ENCODE results near the gene NECTIN3. TPM values are rescaled to one million over a fixed set of nuclear protein-coding genes. Genes with fewer than 3 reads are reported as not detected.

Gene NECTIN3
- total RNA-seq, 4 donors from 2014 or later = 21.8 to 60.3 (median 45.0) TPM

GRCh38 chr3:111035316-111035715 is 36.3 kb upstream of the NECTIN3 start:
- intact Hi-C loops (cut with DNase I; ENCODE audit: low total_unique reads) = no loop called here
- Histone ChIP-seq H3K4me3 (no peak overlapping the region), H3K36me3 (no peaks in the 10 kb centered on the region), H3K4me1 (no peaks in the 10 kb centered on the region), H3K27me3 (no peaks in the 10 kb centered on the region), H3K27ac (no peak overlapping the region), H3K9me3 (peaks cover 0 to 11% of the 10 kb centered on the region in 2 donors)
- TF ChIP-seq POLR2A (IDR thresholded peaks at IDR 0.05) = no peak
- TF ChIP-seq CTCF (IDR thresholded peaks at IDR 0.05) = no peak
- no peak for DNase-seq

GRCh38 chr3:111035902-111036301 is 35.7 kb upstream of the NECTIN3 start:
- no peaks in the 10 kb centered on the region for H3K27me3 ChIP-seq
- no peak for DNase-seq
- TF ChIP-seq POLR2A (IDR thresholded peaks at IDR 0.05) (no peak), CTCF (IDR thresholded peaks at IDR 0.05) (no peak)
- intact Hi-C loops (cut with DNase I; ENCODE audit: low total_unique reads) = no loop called here
- H3K4me1 ChIP-seq = no peaks in the 10 kb centered on the region
- no peak overlapping the region for H3K27ac ChIP-seq
- no peaks in the 10 kb centered on the region for H3K36me3 ChIP-seq
- peaks cover 0 to 11% of the 10 kb centered on the region in 2 donors for H3K9me3 ChIP-seq
- H3K4me3 ChIP-seq = no peak overlapping the region

GRCh38 chr3:111040959-111041358 is 30.7 kb upstream of the NECTIN3 start:
- peaks cover 0 to 9% of the 10 kb centered on the region in 2 donors for H3K9me3 ChIP-seq
- H3K4me1 ChIP-seq = no peaks in the 10 kb centered on the region
- no peaks in the 10 kb centered on the region for H3K36me3 ChIP-seq
- no peaks in the 10 kb centered on the region for H3K27me3 ChIP-seq
- no peak for TF ChIP-seq CTCF (IDR thresholded peaks at IDR 0.05)
- TF ChIP-seq POLR2A (IDR thresholded peaks at IDR 0.05) = no peak
- intact Hi-C loops (cut with DNase I; ENCODE audit: low total_unique reads) = no loop called here
- no peak overlapping the region for H3K4me3 ChIP-seq
- no peak overlapping the region for H3K27ac ChIP-seq
- DNase-seq = no peak

GRCh38 chr3:111045564-111045963 is 26.1 kb upstream of the NECTIN3 start:
- intact Hi-C loops (cut with DNase I; ENCODE audit: low total_unique reads) = no loop called here
- Histone ChIP-seq H3K4me1 (no peaks in the 10 kb centered on the region), H3K36me3 (no peaks in the 10 kb centered on the region), H3K4me3 (no peak overlapping the region), H3K27ac (no peak overlapping the region), H3K9me3 (no peaks in the 10 kb centered on the region), H3K27me3 (no peaks in the 10 kb centered on the region)
- DNase-seq = no peak
- TF ChIP-seq CTCF (IDR thresholded peaks at IDR 0.05) (no peak), POLR2A (IDR thresholded peaks at IDR 0.05) (no peak)

GRCh38 chr3:111047042-111047441 is 24.6 kb upstream of the NECTIN3 start:
- H3K27ac ChIP-seq = no peak overlapping the region
- intact Hi-C loops (cut with DNase I; ENCODE audit: low total_unique reads) = no loop called here
- no peaks in the 10 kb centered on the region for H3K36me3 ChIP-seq
- no peak for TF ChIP-seq POLR2A (IDR thresholded peaks at IDR 0.05)
- TF ChIP-seq CTCF (IDR thresholded peaks at IDR 0.05) = no peak
- H3K4me1 ChIP-seq = no peaks in the 10 kb centered on the region
- H3K27me3 ChIP-seq = no peaks in the 10 kb centered on the region
- H3K4me3 ChIP-seq = no peak overlapping the region
- no peaks in the 10 kb centered on the region for H3K9me3 ChIP-seq
- DNase-seq = no peak
